K562 (cell line): ENCODE results near the gene STXBP4. TPM values are rescaled to one million over a fixed set of nuclear protein-coding genes. Genes with fewer than 3 reads are reported as not detected.

ENCODE experiments used
- ATAC-seq: fragments of 200-7000 bp; cut with Tn5 transposase; 3 replicates; pipeline ENCODE4 v1.9.1; 2020; ENCODE audit warnings: moderate library complexity
- BruUV-seq: library from RNA; stranded (reverse); fragments of 400-500 nt; replicated peaks from 2 replicates; lab custom pipeline; 2021; lab: Mats Ljungman, UMichigan
- CTCF ChIA-PET: fragments of 300-600 bp; formaldehyde crosslinking; extraction: SDS; loops from one replicate; lab custom pipeline; 2021; ENCODE audit warnings: low intra/inter-chr PET ratio; lab: Yijun Ruan, JAX
- POLR2A ChIA-PET: fragments of 300-600, 350-650 bp; sonication (Branson Sonifier 250); formaldehyde crosslinking; extraction: SDS; loops from one replicate; lab custom pipeline; 2021; ENCODE audit warnings: antibody characterized with exemption, inconsistent platforms; lab: Yijun Ruan, JAX
- DNase-seq, 4 experiments: peaks; one replicate each; pipeline versions ENCODE4 v3.0.0 to v3.0.0-alpha.2; 2011 to 2018; ENCODE audit warnings: low spot score in 3 of 4, mixed read lengths in 3 of 4; ENCODE audit errors: extremely low read depth in 1 of 4
- FAIRE-seq: peaks from 2 replicates; lab custom pipeline; 2011; peaks lifted over from hg19 to GRCh38; lab: Jason Lieb, UNC
- H2AFZ ChIP-seq: 2 replicates; pipeline ENCODE4 v1.6.0; 2011; ENCODE audit warnings: low read depth, low read length, control low read depth, inconsistent platforms
- H3K27ac ChIP-seq: fragments of 200-600 bp; 3 replicates; pipeline ENCODE4 v1.8.0; 2011; ENCODE audit warnings: low read depth, mild to moderate bottlenecking, control low read depth, inconsistent platforms, low read length, moderate library complexity, mixed read lengths; ENCODE audit errors: extremely low read depth
- H3K27me3 ChIP-seq, 2 experiments: fragments of 300-600 bp in 1 of 2; 2 replicates in 1 of 2; 3 replicates in 1 of 2; pipeline versions ENCODE4 v1.6.0 to v1.8.0; 2011; ENCODE audit warnings: inconsistent platforms in 2 of 2, low read length in 2 of 2, mild to moderate bottlenecking in 1 of 2, mixed read lengths in 1 of 2, moderate library complexity in 1 of 2; ENCODE audit not compliant: control insufficient read depth in 2 of 2, insufficient read depth in 2 of 2
- H3K36me3 ChIP-seq: fragments of 300-600 bp; 3 replicates; pipeline ENCODE4 v1.8.0; 2011; ENCODE audit warnings: mild to moderate bottlenecking, low read length, inconsistent platforms; ENCODE audit not compliant: control insufficient read depth, insufficient read depth
- H3K4me1 ChIP-seq, 2 experiments: fragments of 200-600 bp in 1 of 2; replicated peaks in 1 of 2; 2 replicates in 1 of 2; 3 replicates in 1 of 2; pipeline versions ENCODE4 v1.5.1 to v1.8.0; 2011; ENCODE audit warnings: inconsistent platforms in 2 of 2, low read length in 2 of 2, mild to moderate bottlenecking in 1 of 2, mixed read lengths in 1 of 2, moderate library complexity in 1 of 2; ENCODE audit not compliant: control insufficient read depth in 2 of 2, insufficient read depth in 2 of 2
- H3K4me2 ChIP-seq: 2 replicates; pipeline ENCODE4 v1.6.1; 2011; ENCODE audit warnings: low read length, control low read depth, inconsistent platforms, mixed read lengths; ENCODE audit not compliant: insufficient read depth
- H3K4me3 ChIP-seq: fragments of 200-600 bp; sonication (generic), shearing (Covaris generic); 2 replicates; pipeline ENCODE4 v1.5.1; 2016; ENCODE audit warnings: control low read depth, inconsistent platforms
- H3K79me2 ChIP-seq: fragments of 200-600 bp; 3 replicates; pipeline ENCODE4 v1.8.0; 2011; ENCODE audit warnings: low read length, inconsistent platforms; ENCODE audit not compliant: control insufficient read depth, insufficient read depth
- H3K9ac ChIP-seq, 2 experiments: 2 replicates each; pipeline versions ENCODE4 v1.6.0 to v1.6.1; 2011; ENCODE audit warnings: low read depth in 2 of 2, low read length in 2 of 2, control low read depth in 1 of 2, inconsistent platforms in 1 of 2, mild to moderate bottlenecking in 1 of 2, mixed read lengths in 1 of 2; ENCODE audit not compliant: insufficient read depth in 1 of 2
- H3K9me1 ChIP-seq: one replicate; pipeline ENCODE4 v1.6.0; 2011; ENCODE audit warnings: inconsistent platforms, mild to moderate bottlenecking, low read length, moderate library complexity; ENCODE audit not compliant: control insufficient read depth, insufficient read depth
- H3K9me3 ChIP-seq: replicated peaks from 2 replicates; pipeline ENCODE4 v1.5.1; 2011; ENCODE audit warnings: low read depth, low read length, inconsistent platforms; ENCODE audit not compliant: control insufficient read depth, insufficient read depth
- H4K20me1 ChIP-seq: replicated peaks from 2 replicates; pipeline ENCODE4 v1.6.1; 2011; ENCODE audit warnings: low read length, inconsistent platforms, mixed read lengths; ENCODE audit not compliant: control insufficient read depth, insufficient read depth
- CBX2 ChIP-seq: fragments of 200-600 bp; sonication (generic); IDR thresholded peaks from one replicate; pipeline ENCODE4 v1.6.1; 2012; ENCODE audit warnings: mild to moderate bottlenecking, low read length, inconsistent platforms; ENCODE audit not compliant: insufficient read depth, poor library complexity, severe bottlenecking
- CREB3L1 ChIP-seq: fragments of 450-650 bp; IDR thresholded peaks from 2 replicates; pipeline ENCODE4 v1.6.1; 2014; ENCODE audit warnings: low read depth, mild to moderate bottlenecking, moderate library complexity, borderline replicate concordance
- ELF4 ChIP-seq: fragments of 450-650 bp; formaldehyde crosslinking; IDR thresholded peaks from 2 replicates; pipeline ENCODE4 v1.4.0; 2022; ENCODE audit warnings: missing genetic modification characterization
- HIVEP1 ChIP-seq: fragments of 250-450 bp; sonication (Bioruptor Pico); IDR thresholded peaks from 2 replicates; pipeline ENCODE4 v1.4.0; 2020; ENCODE audit warnings: mild to moderate bottlenecking
- OTX1 ChIP-seq: fragments of 450-650 bp; formaldehyde crosslinking; IDR thresholded peaks from 2 replicates; pipeline ENCODE4 v1.4.0; 2022; ENCODE audit warnings: mild to moderate bottlenecking
- SFPQ ChIP-seq: fragments of 200-400 bp; formaldehyde crosslinking; IDR thresholded peaks from 2 replicates; pipeline ENCODE4 v1.6.1; 2017; ENCODE audit warnings: mild to moderate bottlenecking, low read depth, low read length, moderate library complexity
- SRSF7 ChIP-seq: fragments of 200-400 bp; formaldehyde crosslinking; optimal IDR thresholded peaks from 2 replicates; pipeline ENCODE3; 2017; ENCODE audit warnings: mild to moderate bottlenecking, low read depth, low read length
- STAT5A ChIP-seq: IDR thresholded peaks from 2 replicates; pipeline ENCODE4 v1.6.1; 2012; ENCODE audit warnings: low read length, inconsistent platforms, borderline replicate concordance
- ZNF134 ChIP-seq: fragments of 250-450 bp; sonication (Bioruptor Pico); conservative IDR thresholded peaks from 2 replicates; pipeline ENCODE4 v1.4.0; 2020
- in situ Hi-C: fragments of 300-500 bp; cut with MboI; formaldehyde crosslinking; loops from 4 replicates; pipeline ENCODE4 v1.15.0; 2018; ENCODE audit warnings: inconsistent platforms, mixed read lengths
- intact Hi-C: fragments of 100-400 bp; cut with micrococcal nuclease; formaldehyde crosslinking; loops from 2 replicates; pipeline ENCODE4 v1.14.2; 2022
- polyA plus RNA-seq, 8 experiments: library from polyadenylated mRNA; depleted of rRNA in 4 of 8; stranded (reverse) in 5 of 8; unstranded in 3 of 8; fragments of >200 nt; fragmentation: Nextera tagmentation in 2 of 8; fragmentation: Illumina TruSeq in 1 of 8; extraction: Ambion mirVana in 2 of 8; extraction: Trizol in 1 of 8; gene quantifications; 2 replicates each; pipeline versions ENCODE4 v1.2.1 to v1.2.3, GENCODE V29; 2011 to 2014; ENCODE audit warnings: inconsistent platforms in 1 of 8, missing spikeins in 1 of 8
- total RNA-seq, 7 experiments: library from RNA; depleted of rRNA in 6 of 7; stranded (reverse); fragments of >200 nt in 6 of 7; fragmentation: Illumina TruSeq in 2 of 7; extraction: Trizol in 2 of 7; gene quantifications; 2 replicates each; pipeline versions ENCODE4 v1.2.1 to v1.2.3, GENCODE V29; 2011 to 2021; ENCODE audit warnings: low replicate concordance in 1 of 7

STXBP4 gene
- total and polyA plus RNA-seq, 9 of the 15 experiments (the other 6 are each of a cell fraction or from before 2014, with no cell fraction given) = 11.6 to 23.2 (median 18.5) TPM

- POLR2A ChIA-PET = no interaction called here
- no peak for FAIRE-seq
- H3K27me3 ChIP-seq = no peaks in the 10 kb centered on the region
- H3K4me1 ChIP-seq = no peaks in the 10 kb centered on the region
- no peaks in the 10 kb centered on the region for H4K20me1 ChIP-seq
- no peak overlapping the region for H3K9ac ChIP-seq
- in situ Hi-C loops = no loop called here
- no peak overlapping the region for H2AFZ ChIP-seq
- BruUV-seq = no TSS peak
- no peak for ATAC-seq
- CTCF ChIA-PET = no interaction called here
- no peaks in the 10 kb centered on the region for H3K36me3 ChIP-seq
- no peak overlapping the region for H3K4me2 ChIP-seq
- no peak for DNase-seq
- H3K9me3 ChIP-seq = no peaks in the 10 kb centered on the region
- no peak overlapping the region for H3K27ac ChIP-seq
- no peak for TF ChIP-seq ZNF134 (CRISPR knock-in tag)
- TF ChIP-seq OTX1 (CRISPR knock-in tag) = no peak
- no peak for TF ChIP-seq SFPQ
- no peak for TF ChIP-seq SRSF7
- no peak for TF ChIP-seq CBX2
- no peak for TF ChIP-seq CREB3L1
- no peak for TF ChIP-seq STAT5A
- no peak for TF ChIP-seq HIVEP1 (CRISPR knock-in tag)
- TF ChIP-seq ELF4 (CRISPR knock-in tag) = no peak
- TF ChIP-seq, all 486 proteins: peak for 0
- intact Hi-C loops = no loop called here
- no peaks in the 10 kb centered on the region for H3K79me2 ChIP-seq
- no peak overlapping the region for H3K4me3 ChIP-seq
- H3K9me1 ChIP-seq = no peaks in the 10 kb centered on the region
These were observed 180.9 kb downstream of the STXBP4 start for GRCh38 chr17:55149485-55149884.
